ENCODE data around the gene GP5. TPM values are rescaled to one million over a fixed set of nuclear protein-coding genes. Genes with fewer than 3 reads are reported as not detected.

GP5 gene
- total and polyA plus RNA-seq, 2 of the 13 experiments (the other 11 are each of a cell fraction or from before 2014, with no cell fraction given) = not detected

DNA sequence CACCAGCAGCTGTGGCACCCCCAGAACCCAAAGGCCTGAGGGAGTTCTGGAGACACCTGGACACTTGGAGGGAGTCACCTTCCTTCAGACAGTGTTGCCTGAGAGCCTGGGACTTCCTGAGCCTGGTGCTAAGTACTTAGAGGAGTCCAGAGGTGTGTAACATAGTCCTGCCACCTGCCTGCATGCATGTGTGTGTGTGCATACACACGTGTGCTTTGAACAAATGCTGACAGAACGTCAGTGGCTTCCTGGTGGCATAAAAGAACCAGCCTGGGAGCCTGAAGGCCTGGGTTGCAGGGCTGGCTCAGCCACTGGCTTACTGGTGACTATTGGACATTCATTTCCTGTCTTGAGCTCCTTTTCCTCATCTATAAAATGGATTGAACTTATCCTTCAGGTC lies 44.8 kb downstream of the GP5 start:
- peaks cover 3 to 21% of the 10 kb centered on the region in 2 experiments; a peak in 3 of 5 replicates for H3K27me3 ChIP-seq (ENCODE audit: control insufficient read depth in 1 of 2, insufficient read depth in 2 of 2, low read length in 2 of 2)
- in situ Hi-C loops (cut with HindIII; ENCODE audit: extremely low pct_ligation_motif_present, low pct_unique_long_range_greater_than_20kb) = no loop called here

More for the DNA sequence above, 44.8 kb downstream of the GP5 start:
- H3K27ac ChIP-seq (ENCODE audit: extremely low read length, insufficient read depth, low read length) = no peak overlapping the region
- no peak overlapping the region for H3K4me3 ChIP-seq (replicated peaks in 1 of 3; ENCODE audit: insufficient read depth in 1 of 3, low read depth in 2 of 3, low read length in 3 of 3)
- BruUV-seq (replicated peaks) = no TSS peak
- no peaks in the 10 kb centered on the region for H4K20me1 ChIP-seq (ENCODE audit: insufficient read depth, low read length)
- no peak overlapping the region for H3K9ac ChIP-seq (ENCODE audit: insufficient read depth, low read depth, low read length)
- H3K79me2 ChIP-seq (ENCODE audit: insufficient read depth, low read length) = no peaks in the 10 kb centered on the region
- H3K4me1 ChIP-seq (ENCODE audit: insufficient read depth, low read length) = peaks cover 24% of the 10 kb centered on the region
- no peak for DNase-seq (ENCODE audit: low spot score)
- ChIA-PET CTCF (ENCODE audit: low intra/inter-chr PET ratio, low total read pairs) (no interaction called here), POLR2A (no interaction called here)
- H3K9me3 ChIP-seq (ENCODE audit: low read length) = no peaks in the 10 kb centered on the region
- H3K4me2 ChIP-seq (ENCODE audit: low read depth, low read length) = no peak overlapping the region
- H2AFZ ChIP-seq (ENCODE audit: low read length) = no peak overlapping the region
- WGBS (ENCODE audit: low lambda C conversion rate) = 20% methylated on average over 1 of the region's 2 CpGs
- TF ChIP-seq, protein P1, sequence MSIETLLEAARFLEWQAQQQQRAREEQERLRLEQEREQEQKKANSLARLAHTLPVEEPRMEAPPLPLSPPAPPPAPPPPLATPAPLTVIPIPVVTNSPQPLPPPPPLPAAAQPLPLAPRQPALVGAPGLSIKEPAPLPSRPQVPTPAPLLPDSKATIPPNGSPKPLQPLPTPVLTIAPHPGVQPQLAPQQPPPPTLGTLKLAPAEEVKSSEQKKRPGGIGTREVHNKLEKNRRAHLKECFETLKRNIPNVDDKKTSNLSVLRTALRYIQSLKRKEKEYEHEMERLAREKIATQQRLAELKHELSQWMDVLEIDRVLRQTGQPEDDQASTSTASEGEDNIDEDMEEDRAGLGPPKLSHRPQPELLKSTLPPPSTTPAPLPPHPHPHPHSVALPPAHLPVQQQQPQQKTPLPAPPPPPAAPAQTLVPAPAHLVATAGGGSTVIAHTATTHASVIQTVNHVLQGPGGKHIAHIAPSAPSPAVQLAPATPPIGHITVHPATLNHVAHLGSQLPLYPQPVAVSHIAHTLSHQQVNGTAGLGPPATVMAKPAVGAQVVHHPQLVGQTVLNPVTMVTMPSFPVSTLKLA (IDR thresholded peaks at IDR 0.05) = peak; percentile 51
- TF ChIP-seq ZNF180 (CRISPR knock-in tag; IDR thresholded peaks at IDR 0.05; ENCODE audit: borderline replicate concordance, low read depth) (no peak), SIN3A (IDR thresholded peaks at IDR 0.05; ENCODE audit: borderline replicate concordance, low read depth, low read length) (no peak), HBP1 (CRISPR knock-in tag; IDR thresholded peaks at IDR 0.05; ENCODE audit: low read depth) (no peak), JARID2 (CRISPR knock-in tag; IDR thresholded peaks at IDR 0.05; ENCODE audit: insufficient replicate concordance) (no peak)
- ATAC-seq = no peak
- H3K36me3 ChIP-seq (replicated peaks in 1 of 2; ENCODE audit: control insufficient read depth in 1 of 2, insufficient read depth in 2 of 2, low read length in 2 of 2) = no peaks in the 10 kb centered on the region
- FAIRE-seq = no peak
- intact Hi-C loops (cut with micrococcal nuclease; ENCODE audit: unreplicated experiment) = loop anchor here (5.0 kb wide), 1 partner anchor 43 kb away; the partner anchor contains the start of gene GP5
